ENCODE data around the gene NME8.

GRCh38 chr7:37921876-37922275, 73.5 kb downstream of the NME8 start:
- TF ChIP-seq EZH2 (IDR thresholded peaks at IDR 0.05), result no peak
- no peak for TF ChIP-seq POLR2AphosphoS5 (IDR thresholded peaks at IDR 0.05; ENCODE audit: borderline replicate concordance, low read depth, low read length)
- TF ChIP-seq FOXP2 (optimal IDR thresholded peaks at IDR 0.05; ENCODE audit: control extremely low read depth, extremely low read length, insufficient read depth), result no peak

Measured in SK-N-MC (cell line).